ENCODE measurements around the gene ZIC4. TPM values are rescaled to one million over a fixed set of nuclear protein-coding genes. Genes with fewer than 3 reads are reported as not detected.

The ZIC4 gene
- total and polyA plus RNA-seq, 9 of the 15 experiments (the other 6 are each of a cell fraction or from before 2014, with no cell fraction given): not detected

- Histone ChIP-seq H3K4me3 (no peak within 1 kb of the TSS), H4K20me1 (replicated peaks; ENCODE audit: control insufficient read depth, insufficient read depth, low read length) (no peaks in the 10 kb centered on the region), H3K9me1 (ENCODE audit: control insufficient read depth, insufficient read depth, low read length) (no peaks in the 10 kb centered on the region), H2AFZ (ENCODE audit: low read depth, low read length) (no peak within 1 kb of the TSS), H3K4me2 (ENCODE audit: insufficient read depth, low read length) (no peak within 1 kb of the TSS), H3K4me1 (replicated peaks in 1 of 2; ENCODE audit: control insufficient read depth in 2 of 2, insufficient read depth in 2 of 2, low read length in 2 of 2) (peaks cover 0 to 4% of the 10 kb centered on the region in 2 experiments; a peak in 1 of 5 replicates), H3K79me2 (ENCODE audit: control insufficient read depth, insufficient read depth, low read length) (no peaks in the 10 kb centered on the region), H3K36me3 (ENCODE audit: control insufficient read depth, insufficient read depth, low read length) (no peaks in the 10 kb centered on the region), H3K27me3 (ENCODE audit: control insufficient read depth in 2 of 2, insufficient read depth in 2 of 2, low read length in 2 of 2) (peaks cover 3 to 45% of the 10 kb centered on the region in 2 experiments; a peak in 3 of 5 replicates), H3K9ac (ENCODE audit: insufficient read depth in 1 of 2, low read depth in 2 of 2, low read length in 2 of 2) (no peak within 1 kb of the TSS), H3K27ac (ENCODE audit: extremely low read depth, low read depth, low read length) (no peak within 1 kb of the TSS), H3K9me3 (replicated peaks; ENCODE audit: control insufficient read depth, insufficient read depth, low read depth, low read length) (no peaks in the 10 kb centered on the region)
- TF ChIP-seq E2F4 (CRISPR knock-in tag; IDR thresholded peaks at IDR 0.05; ENCODE audit: low read depth): no peak
- TF ChIP-seq SP2 (IDR thresholded peaks at IDR 0.05; ENCODE audit: extremely low read depth, low read depth, low read length, poor library complexity, severe bottlenecking): no peak
- TF ChIP-seq POLR2G (IDR thresholded peaks at IDR 0.05; ENCODE audit: low read depth, low read length): no peak
- TF ChIP-seq ILF3 (IDR thresholded peaks at IDR 0.05; ENCODE audit: borderline replicate concordance): no peak
- no peak for TF ChIP-seq ZNF212 (CRISPR knock-in tag; IDR thresholded peaks at IDR 0.05)
- TF ChIP-seq ARHGAP35 (IDR thresholded peaks at IDR 0.05; ENCODE audit: partially characterized antibody): no peak
- TF ChIP-seq NR2F6 (CRISPR knock-in tag; IDR thresholded peaks at IDR 0.05): no peak
- no TSS peak for BruUV-seq (replicated peaks)
- whole genome bisulfite sequencing (ENCODE audit: insufficient coverage, low coverage, missing lambda C conversion rate): 51% methylated on average over 37 of the region's 80 CpGs
- ChIA-PET CTCF (ENCODE audit: low intra/inter-chr PET ratio) (no interaction called here), POLR2A (no interaction called here)
- DNase-seq (ENCODE audit: extremely low read depth in 1 of 4, low spot score in 3 of 4) (no peak), ATAC-seq (no peak), FAIRE-seq (no peak)
- in situ Hi-C loops (cut with MboI): no loop called here
- intact Hi-C loops (cut with micrococcal nuclease): no loop called here
Observed at GRCh38 chr3:147409143-147410115, 3.1 kb upstream of the ZIC4 start, which contains the start of gene ZIC1. TSS of gene ZIC1 (plus strand) at chr3:147409365. CDS start at chr3:147410113, 748 bp downstream.

Measured in K562 (cell line).